Dedifferentiated amniotic fluid mesenchymal stem cell (primary cell): ENCODE results near the gene CDH12.

Experiments
- DNase-seq: peaks from one replicate; pipeline ENCODE4 v3.0.0-alpha.2; 2016; ENCODE audit errors: extremely low spot score

Gene CDH12

GRCh38 chr5:22764736-22765135 lies 88.4 kb downstream of the CDH12 start:
- DNase-seq, result no peak

GRCh38 chr5:22757776-22758175 lies 95.4 kb downstream of the CDH12 start:
- DNase-seq, result no peak

- no peak for DNase-seq
These were observed 99.0 kb downstream of the CDH12 start for GRCh38 chr5:22754155-22754554.

GRCh38 chr5:22751536-22751935 lies 101.6 kb downstream of the CDH12 start:
- no peak for DNase-seq

GRCh38 chr5:22736443-22737003 lies 116.6 kb downstream of the CDH12 start:
- no peak for DNase-seq

- no peak for DNase-seq
These were observed 118.2 kb downstream of the CDH12 start for GRCh38 chr5:22734907-22735306.

GRCh38 chr5:22728610-22729009 lies 124.5 kb downstream of the CDH12 start:
- DNase-seq, result no peak

GRCh38 chr5:22722491-22722890 lies 130.7 kb downstream of the CDH12 start:
- DNase-seq, result no peak

GRCh38 chr5:22722056-22722455 lies 131.1 kb downstream of the CDH12 start:
- no peak for DNase-seq

- DNase-seq, result no peak
These were observed 133.3 kb downstream of the CDH12 start for GRCh38 chr5:22719842-22720241.

GRCh38 chr5:22710660-22711059 lies 142.5 kb downstream of the CDH12 start:
- DNase-seq, result no peak

- no peak for DNase-seq
These were observed 143.4 kb downstream of the CDH12 start for GRCh38 chr5:22709743-22710142.

GRCh38 chr5:22708770-22709328 lies 144.3 kb downstream of the CDH12 start:
- no peak for DNase-seq

GRCh38 chr5:22706901-22707300 lies 146.2 kb downstream of the CDH12 start:
- no peak for DNase-seq

- DNase-seq, result no peak
These were observed 153.8 kb downstream of the CDH12 start for GRCh38 chr5:22699319-22699718.

- DNase-seq, result no peak
These were observed 160.0 kb downstream of the CDH12 start for GRCh38 chr5:22693121-22693520.

GRCh38 chr5:22683050-22683449 lies 170.1 kb downstream of the CDH12 start:
- DNase-seq, result no peak

- DNase-seq, result no peak
These were observed 174.3 kb downstream of the CDH12 start for GRCh38 chr5:22678886-22679285.

- no peak for DNase-seq
These were observed 180.0 kb downstream of the CDH12 start for GRCh38 chr5:22673131-22673530.

GRCh38 chr5:22669345-22669744 lies 183.8 kb downstream of the CDH12 start:
- no peak for DNase-seq

- DNase-seq, result no peak
These were observed 187.3 kb downstream of the CDH12 start for GRCh38 chr5:22665801-22666200.

GRCh38 chr5:22663134-22663533 lies 190.0 kb downstream of the CDH12 start:
- DNase-seq, result no peak

- no peak for DNase-seq
These were observed 190.8 kb downstream of the CDH12 start for GRCh38 chr5:22662391-22662790.

- DNase-seq, result no peak
These were observed 201.8 kb downstream of the CDH12 start for GRCh38 chr5:22651355-22651754.
